ENCODE data around the gene TBX20. TPM values are rescaled to one million over a fixed set of nuclear protein-coding genes. Genes with fewer than 3 reads are reported as not detected.

Gene TBX20
- polyA plus RNA-seq, 3 donors, result not detected

GRCh38 chr7:35259523-35259908 is 5.6 kb upstream of the TBX20 start:
- Histone ChIP-seq H3K9ac (ENCODE audit: insufficient read depth, low read length, poor library complexity, severe bottlenecking) (no peak overlapping the region), H3K79me2 (ENCODE audit: insufficient read depth, low read length) (no peaks in the 10 kb centered on the region), H3K27ac (ENCODE audit: low read depth in 1 of 2, low read length in 2 of 2) (no peak overlapping the region), H3K4me3 (replicated peaks in 1 of 3; ENCODE audit: low read depth in 2 of 3, low read length in 3 of 3) (no peak overlapping the region), H3K4me2 (replicated peaks; ENCODE audit: extremely low read depth, low read length, poor library complexity, severe bottlenecking) (no peak overlapping the region), H3K4me1 (ENCODE audit: control insufficient read depth in 1 of 2, insufficient read depth in 2 of 2, low read length in 2 of 2) (no peaks in the 10 kb centered on the region), H2AFZ (ENCODE audit: insufficient read depth, low read depth, low read length, poor library complexity, severe bottlenecking) (no peak overlapping the region), H3K27me3 (ENCODE audit: control insufficient read depth in 2 of 2, insufficient read depth in 2 of 2, low read length in 2 of 2) (peaks cover 89 to 99% of the 10 kb centered on the region in 2 donors), H3K9me3 (replicated peaks in 1 of 2; ENCODE audit: control insufficient read depth in 1 of 2, insufficient read depth in 1 of 2, low read length in 2 of 2) (peaks cover 15 to 66% of the 10 kb centered on the region in 2 donors), H4K20me1 (ENCODE audit: insufficient read depth, low read length) (no peaks in the 10 kb centered on the region), H3K36me3 (replicated peaks in 1 of 2; ENCODE audit: control insufficient read depth in 1 of 2, insufficient read depth in 2 of 2, low read length in 2 of 2) (no peaks in the 10 kb centered on the region)
- TF ChIP-seq CTCF (IDR thresholded peaks at IDR 0.05), result no peak
- Mint-ChIP-seq H3K27ac (no peak overlapping the region), H3K27me3 (ENCODE audit: low read depth in 3 of 3) (peaks cover 93 to 98% (median 97%) of the 10 kb centered on the region in 3 donors), H3K4me1 (peaks cover 3% of the 10 kb centered on the region), H3K4me3 (peak overlapping the region in 1 of 2 donors; percentile 91), H3K9me3 (peaks cover 6 to 41% (median 34%) of the 10 kb centered on the region in 7 donors), H3K36me3 (peaks cover 8 to 10% of the 10 kb centered on the region in 2 donors)
- intact Hi-C loops (cut with micrococcal nuclease), result no loop called here
- WGBS (ENCODE audit: insufficient coverage), result 0% methylated on average over 4 of the region's 6 CpGs
- DNase-seq, result no peak

- Mint-ChIP-seq H3K36me3 (peaks cover 10 to 12% of the 10 kb centered on the region in 2 donors), H3K27ac (no peak overlapping the region), H3K4me3 (peak overlapping the region in 1 of 2 donors; percentile 91), H3K9me3 (peaks cover 6 to 45% (median 38%) of the 10 kb centered on the region in 7 donors), H3K27me3 (ENCODE audit: low read depth in 3 of 3) (peaks cover 94 to 99% (median 97%) of the 10 kb centered on the region in 3 donors), H3K4me1 (peaks cover 7% of the 10 kb centered on the region)
- Histone ChIP-seq H3K27me3 (ENCODE audit: control insufficient read depth in 2 of 2, insufficient read depth in 2 of 2, low read length in 2 of 2) (peaks cover 92 to 99% of the 10 kb centered on the region in 2 donors), H3K27ac (ENCODE audit: low read depth in 1 of 2, low read length in 2 of 2) (no peak overlapping the region), H4K20me1 (ENCODE audit: insufficient read depth, low read length) (no peaks in the 10 kb centered on the region), H3K4me1 (ENCODE audit: control insufficient read depth in 1 of 2, insufficient read depth in 2 of 2, low read length in 2 of 2) (peaks cover 0 to 5% of the 10 kb centered on the region in 2 donors), H3K36me3 (replicated peaks in 1 of 2; ENCODE audit: control insufficient read depth in 1 of 2, insufficient read depth in 2 of 2, low read length in 2 of 2) (no peaks in the 10 kb centered on the region), H2AFZ (ENCODE audit: insufficient read depth, low read depth, low read length, poor library complexity, severe bottlenecking) (no peak overlapping the region), H3K4me3 (replicated peaks in 1 of 3; ENCODE audit: low read depth in 2 of 3, low read length in 3 of 3) (no peak overlapping the region), H3K9me3 (replicated peaks in 1 of 2; ENCODE audit: control insufficient read depth in 1 of 2, insufficient read depth in 1 of 2, low read length in 2 of 2) (peaks cover 19 to 71% of the 10 kb centered on the region in 2 donors), H3K4me2 (replicated peaks; ENCODE audit: extremely low read depth, low read length, poor library complexity, severe bottlenecking) (no peak overlapping the region), H3K9ac (ENCODE audit: insufficient read depth, low read length, poor library complexity, severe bottlenecking) (no peak overlapping the region), H3K79me2 (ENCODE audit: insufficient read depth, low read length) (no peaks in the 10 kb centered on the region)
- intact Hi-C loops (cut with micrococcal nuclease), result no loop called here
- DNase-seq, result no peak
- 10% methylated on average over 24 of the region's 27 CpGs for WGBS (ENCODE audit: insufficient coverage)
- no peak for TF ChIP-seq CTCF (IDR thresholded peaks at IDR 0.05)
Measured at GRCh38 chr7:35258868-35259522, 5.1 kb upstream of the TBX20 start.

Data from CD14-positive monocyte (primary cell).